HG02852 (cell line): ENCODE measurements around the gene LUM.

Experiments used
- ATAC-seq: cut with Tn5 transposase; IDR thresholded peaks from one replicate; pipeline ENCODE4 v1.9.1; 2021; ENCODE audit warnings: mild to moderate bottlenecking, moderate library complexity; ENCODE audit not compliant: unreplicated experiment

LUM gene

GRCh38 chr12:91077228-91077954, 33.9 kb downstream of the LUM start:
- no peak for ATAC-seq

GRCh38 chr12:91074851-91075250, 36.4 kb downstream of the LUM start:
- no peak for ATAC-seq

- no peak for ATAC-seq
These were observed 37.1 kb downstream of the LUM start for GRCh38 chr12:91074154-91074709.

GRCh38 chr12:91073426-91073825, 37.9 kb downstream of the LUM start:
- no peak for ATAC-seq

- no peak for ATAC-seq
These were observed 38.4 kb downstream of the LUM start for GRCh38 chr12:91072931-91073330.

GRCh38 chr12:91070936-91071335, 40.4 kb downstream of the LUM start:
- ATAC-seq, result no peak

GRCh38 chr12:91065396-91065795, 45.9 kb downstream of the LUM start:
- no peak for ATAC-seq

- no peak for ATAC-seq
These were observed 46.7 kb downstream of the LUM start for GRCh38 chr12:91064640-91065039.

GRCh38 chr12:91061091-91061490, 50.2 kb downstream of the LUM start:
- ATAC-seq, result no peak

- no peak for ATAC-seq
These were observed 52.1 kb downstream of the LUM start for GRCh38 chr12:91059211-91059610.

- no peak for ATAC-seq
These were observed 52.5 kb downstream of the LUM start for GRCh38 chr12:91058786-91059185.

GRCh38 chr12:91057368-91058165, 53.7 kb downstream of the LUM start, which contains the start of gene KERA:
TSS of gene KERA (minus strand) at chr12:91058024. CDS start at chr12:91056281, 1,743 bp downstream.
- ATAC-seq, result no peak

- ATAC-seq, result no peak
These were observed 54.8 kb downstream of the LUM start for GRCh38 chr12:91056488-91056887.

- no peak for ATAC-seq
These were observed 55.3 kb downstream of the LUM start for GRCh38 chr12:91055976-91056375.

- ATAC-seq, result no peak
These were observed 57.2 kb downstream of the LUM start for GRCh38 chr12:91053951-91054715.
